LNCAP (cell line): ENCODE measurements around the gene SCG3.

Source experiments
- TF ChIP-seq, protein P1 (sequence below): fragments of 450-650 bp; IDR thresholded peaks from 2 replicates; pipeline ENCODE4 v1.5.1; 2017; ENCODE audit warnings: mild to moderate bottlenecking

Gene SCG3

GRCh38 chr15:51714162-51714561, 32.9 kb downstream of the SCG3 start:
- TF ChIP-seq, protein P1, sequence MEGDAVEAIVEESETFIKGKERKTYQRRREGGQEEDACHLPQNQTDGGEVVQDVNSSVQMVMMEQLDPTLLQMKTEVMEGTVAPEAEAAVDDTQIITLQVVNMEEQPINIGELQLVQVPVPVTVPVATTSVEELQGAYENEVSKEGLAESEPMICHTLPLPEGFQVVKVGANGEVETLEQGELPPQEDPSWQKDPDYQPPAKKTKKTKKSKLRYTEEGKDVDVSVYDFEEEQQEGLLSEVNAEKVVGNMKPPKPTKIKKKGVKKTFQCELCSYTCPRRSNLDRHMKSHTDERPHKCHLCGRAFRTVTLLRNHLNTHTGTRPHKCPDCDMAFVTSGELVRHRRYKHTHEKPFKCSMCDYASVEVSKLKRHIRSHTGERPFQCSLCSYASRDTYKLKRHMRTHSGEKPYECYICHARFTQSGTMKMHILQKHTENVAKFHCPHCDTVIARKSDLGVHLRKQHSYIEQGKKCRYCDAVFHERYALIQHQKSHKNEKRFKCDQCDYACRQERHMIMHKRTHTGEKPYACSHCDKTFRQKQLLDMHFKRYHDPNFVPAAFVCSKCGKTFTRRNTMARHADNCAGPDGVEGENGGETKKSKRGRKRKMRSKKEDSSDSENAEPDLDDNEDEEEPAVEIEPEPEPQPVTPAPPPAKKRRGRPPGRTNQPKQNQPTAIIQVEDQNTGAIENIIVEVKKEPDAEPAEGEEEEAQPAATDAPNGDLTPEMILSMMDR, result no peak

- TF ChIP-seq, protein P1, result no peak
These were observed 33.6 kb downstream of the SCG3 start for GRCh38 chr15:51714911-51715310.

GRCh38 chr15:51718219-51718618, 36.9 kb downstream of the SCG3 start:
- TF ChIP-seq, protein P1, result no peak

DNA sequence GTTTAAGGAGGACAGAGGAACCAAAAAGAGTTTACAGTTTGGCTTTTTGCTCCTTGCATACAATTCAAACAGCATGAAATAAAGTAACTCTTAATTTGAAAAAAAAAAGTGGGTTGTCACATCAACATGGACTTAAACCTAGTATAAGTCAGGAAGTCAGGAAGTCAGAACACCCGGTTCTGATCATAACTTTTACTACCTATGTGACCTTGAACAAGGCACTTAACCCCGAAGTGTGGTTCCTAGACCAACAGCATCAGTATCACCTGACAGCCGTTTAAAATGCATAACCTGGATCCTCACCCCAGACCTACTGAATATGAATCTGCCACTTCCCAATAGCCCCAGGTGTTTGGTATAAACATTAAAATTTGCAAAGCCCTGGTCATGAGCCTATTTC, 37.4 kb downstream of the SCG3 start:
- TF ChIP-seq, protein P1, result no peak

DNA sequence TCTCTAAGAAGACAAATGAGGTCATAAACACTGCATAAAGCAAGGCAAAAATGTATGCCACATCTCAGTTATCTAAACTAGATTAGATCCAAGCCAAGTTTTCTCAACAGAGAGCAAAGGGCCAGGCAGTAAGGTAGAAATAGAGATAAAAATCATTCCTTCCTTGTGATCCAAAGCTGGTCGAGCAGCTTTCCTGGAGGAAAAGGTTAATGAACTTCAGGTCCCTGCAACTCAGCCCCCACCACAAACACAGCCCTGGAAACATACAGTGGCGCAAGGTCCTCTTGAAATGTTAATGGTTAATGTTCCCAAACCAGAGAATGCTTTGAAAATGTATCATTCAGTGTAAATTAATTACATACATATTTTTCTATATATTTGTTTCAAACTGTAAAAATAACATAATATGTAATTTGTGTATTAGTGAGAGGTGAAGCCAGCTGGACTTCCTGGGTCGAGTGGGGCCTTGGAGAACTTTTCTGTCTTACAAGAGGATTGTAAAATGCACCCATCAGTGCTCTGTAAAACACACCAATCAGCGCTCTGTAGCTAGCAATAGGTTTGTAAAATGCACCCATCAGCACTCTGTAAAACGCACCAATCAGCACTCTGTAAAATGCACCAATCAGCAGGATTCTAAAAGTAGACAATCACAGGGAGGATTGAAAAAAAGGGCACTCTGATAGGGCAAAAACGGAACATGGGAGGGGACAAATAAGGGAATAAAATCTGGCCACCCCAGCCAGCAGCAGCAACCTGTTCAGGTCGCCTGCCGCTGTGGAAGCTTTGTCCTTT, 39.1 kb downstream of the SCG3 start:
- TF ChIP-seq, protein P1, result no peak

DNA sequence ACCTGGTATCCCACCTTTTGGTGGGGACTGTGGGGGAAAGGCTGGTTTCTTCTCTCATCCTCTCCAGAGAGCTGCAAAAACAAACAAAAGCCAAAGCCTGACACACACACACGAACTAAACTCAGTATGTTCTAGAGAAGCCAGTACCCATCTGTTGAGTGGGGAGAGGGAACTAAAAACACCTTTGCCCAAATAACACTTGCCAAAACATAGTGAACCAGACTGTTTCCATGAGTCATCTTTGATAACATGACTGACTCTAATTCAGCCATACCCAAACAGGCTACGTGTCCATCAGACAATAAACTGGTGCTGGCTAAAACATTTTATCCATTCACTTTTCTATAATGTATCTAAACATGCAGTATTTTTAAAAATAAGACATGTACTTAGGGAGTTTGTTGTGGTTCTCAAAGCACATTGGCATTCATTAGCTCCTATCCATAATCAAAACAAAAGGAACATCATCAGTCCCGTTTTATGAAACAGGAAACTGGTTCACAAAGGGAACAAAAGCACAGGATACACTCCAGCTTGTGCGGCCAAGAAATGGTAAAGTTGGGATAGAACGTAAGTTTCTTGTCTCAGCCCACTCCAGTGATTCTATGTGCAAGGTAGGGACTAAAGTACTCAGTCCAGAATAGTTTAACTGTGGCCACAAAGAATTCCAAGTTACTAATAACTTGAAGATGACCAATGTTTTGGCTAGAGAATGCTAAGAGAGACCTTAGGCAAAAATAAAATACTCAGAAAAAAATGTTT, 40.1 kb downstream of the SCG3 start:
- TF ChIP-seq, protein P1, result no peak

DNA sequence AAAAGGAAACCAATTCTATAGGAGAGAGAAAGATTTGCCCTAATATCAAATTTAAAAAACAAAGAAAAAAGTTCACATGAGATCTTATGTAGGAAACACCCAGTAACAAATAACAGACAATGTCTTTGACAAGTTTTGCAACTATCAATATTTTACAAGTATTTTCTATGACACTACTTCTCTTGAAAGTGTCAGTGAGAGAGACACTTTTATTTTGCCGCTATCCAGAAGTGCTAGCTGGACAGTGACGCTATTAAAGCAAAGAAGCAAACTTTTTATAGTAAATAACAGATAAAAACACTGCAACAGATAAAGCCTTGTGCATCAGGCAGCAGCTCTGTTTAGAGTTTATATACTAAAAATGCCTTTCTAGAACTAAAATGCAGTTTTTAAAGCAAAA, 42.9 kb downstream of the SCG3 start:
- TF ChIP-seq, protein P1, result no peak
